Ectodermal cell (in vitro differentiated cells): ENCODE results near the gene HERC3.

Experiments used
- H3K27ac ChIP-seq: 2 replicates; pipeline ENCODE4 v1.7.0; 2013; ENCODE audit warnings: mild to moderate bottlenecking, low read depth, low read length; ENCODE audit not compliant: insufficient read depth, poor library complexity, severe bottlenecking
- H3K27me3 ChIP-seq: 2 replicates; pipeline ENCODE4 v1.7.0; 2013; ENCODE audit warnings: mild to moderate bottlenecking, low read length; ENCODE audit not compliant: insufficient read depth, control insufficient read depth, poor library complexity, severe bottlenecking
- H3K36me3 ChIP-seq: one replicate; pipeline ENCODE4 v1.7.0; 2013; ENCODE audit warnings: low read length; ENCODE audit not compliant: control insufficient read depth, insufficient read depth
- H3K4me1 ChIP-seq: one replicate; pipeline ENCODE4 v1.7.0; 2013; ENCODE audit warnings: low read length; ENCODE audit not compliant: control insufficient read depth, insufficient read depth
- H3K4me3 ChIP-seq: 2 replicates; pipeline ENCODE4 v1.7.0; 2013; ENCODE audit warnings: low read depth, low read length, control low read depth; ENCODE audit not compliant: insufficient read depth
- H3K9me3 ChIP-seq: 2 replicates; pipeline ENCODE4 v1.7.0; 2013; ENCODE audit warnings: mild to moderate bottlenecking, low read length, moderate library complexity; ENCODE audit not compliant: control insufficient read depth
- WGBS, 2 experiments: methylation state at CpG; one replicate each; pipeline ENCODE4 v1.1.7; 2013; ENCODE audit warnings: missing lambda C conversion rate in 2 of 2; 5-methylcytosine and 5-hydroxymethylcytosine counted together

Gene HERC3

GRCh38 chr4:88623097-88623496 lies 30.8 kb downstream of the HERC3 start:
- Histone ChIP-seq H3K27ac (no peak overlapping the region), H3K27me3 (no peaks in the 10 kb centered on the region), H3K4me3 (no peak overlapping the region), H3K9me3 (no peaks in the 10 kb centered on the region), H3K36me3 (no peaks in the 10 kb centered on the region), H3K4me1 (no peaks in the 10 kb centered on the region)
- WGBS, 2 experiments = 84 to 94% methylated on average over 3 of the region's 3 CpGs

GRCh38 chr4:88628746-88629145 lies 36.5 kb downstream of the HERC3 start:
- no peaks in the 10 kb centered on the region for H3K27me3 ChIP-seq
- no peaks in the 10 kb centered on the region for H3K4me1 ChIP-seq
- H3K4me3 ChIP-seq = no peak overlapping the region
- 93 to 94% methylated on average over 7 to 8 of the region's 8 CpGs for WGBS, 2 experiments
- H3K36me3 ChIP-seq = no peaks in the 10 kb centered on the region
- no peaks in the 10 kb centered on the region for H3K9me3 ChIP-seq
- no peak overlapping the region for H3K27ac ChIP-seq

DNA sequence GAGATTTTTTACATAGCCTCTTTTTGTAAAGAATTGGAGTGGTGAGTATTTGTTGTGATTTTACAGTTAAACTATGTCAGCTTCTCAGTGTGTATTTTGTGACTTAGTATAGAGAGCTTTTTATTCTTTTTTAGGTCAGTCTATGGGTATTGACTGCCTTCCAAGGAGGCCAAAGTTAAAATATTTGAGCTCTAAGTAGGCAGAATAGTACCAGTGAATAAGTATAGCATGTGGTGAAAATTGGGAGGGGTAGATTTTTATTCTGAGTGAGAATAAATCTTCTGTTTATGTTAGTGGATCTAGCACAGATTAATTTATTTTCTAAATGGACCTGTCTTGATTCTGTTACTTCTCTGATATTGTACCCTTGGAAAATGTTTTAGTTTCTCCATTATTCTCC lies 37.5 kb downstream of the HERC3 start:
- Histone ChIP-seq H3K36me3 (no peaks in the 10 kb centered on the region), H3K4me1 (no peaks in the 10 kb centered on the region), H3K27ac (no peak overlapping the region), H3K9me3 (no peaks in the 10 kb centered on the region), H3K27me3 (no peaks in the 10 kb centered on the region), H3K4me3 (no peak overlapping the region)

- Histone ChIP-seq H3K36me3 (no peaks in the 10 kb centered on the region), H3K9me3 (no peaks in the 10 kb centered on the region), H3K27me3 (no peaks in the 10 kb centered on the region), H3K4me3 (no peak overlapping the region), H3K27ac (no peak overlapping the region), H3K4me1 (no peaks in the 10 kb centered on the region)
- 80 to 100% methylated on average over 1 to 2 of the region's 2 CpGs for WGBS, 2 experiments
Measured at GRCh38 chr4:88630756-88631155, 38.5 kb downstream of the HERC3 start.

DNA sequence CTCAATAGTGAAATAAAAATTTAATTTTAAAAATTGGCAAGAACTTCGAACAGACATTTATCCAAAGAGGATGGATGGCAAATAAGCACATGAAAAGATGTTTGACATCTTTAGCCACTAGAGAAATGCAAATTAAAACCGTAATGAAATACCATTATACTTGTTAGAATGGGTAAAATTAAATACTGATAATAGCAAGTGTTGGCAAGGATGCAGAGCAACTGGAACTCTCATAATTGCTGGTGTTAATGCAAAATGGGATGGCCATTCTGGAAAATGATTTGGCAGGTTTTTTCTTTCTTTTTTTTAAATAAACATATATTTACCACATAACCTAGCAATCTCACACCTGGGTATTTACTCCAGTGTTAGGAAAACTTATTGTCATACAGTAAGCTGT lies 51.7 kb downstream of the HERC3 start:
- WGBS, 2 experiments = 86 to 90% methylated on average over 1 to 2 of the region's 2 CpGs
- peaks cover 3% of the 10 kb centered on the region for H3K9me3 ChIP-seq
- no peaks in the 10 kb centered on the region for H3K4me1 ChIP-seq
- H3K36me3 ChIP-seq = no peaks in the 10 kb centered on the region
- H3K27me3 ChIP-seq = no peaks in the 10 kb centered on the region
- no peak overlapping the region for H3K4me3 ChIP-seq
- no peak overlapping the region for H3K27ac ChIP-seq

DNA sequence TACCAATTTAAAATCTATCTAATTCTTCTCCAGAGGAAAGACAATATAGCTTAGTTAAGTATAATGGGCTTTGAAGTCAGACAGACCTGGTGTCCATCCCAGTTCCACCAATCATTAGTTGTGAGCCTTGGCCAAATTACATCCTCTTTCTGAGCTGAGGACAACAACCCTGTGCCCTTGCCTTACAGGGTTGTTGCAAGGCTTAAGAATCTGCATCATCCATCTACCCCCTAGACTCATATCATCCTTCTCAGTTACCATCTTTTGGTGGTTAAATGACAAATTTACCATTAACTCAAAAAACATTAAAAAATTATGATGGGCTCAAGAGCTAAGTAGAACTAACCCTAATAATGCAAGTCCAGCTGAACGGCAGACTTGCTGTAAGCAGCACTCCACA lies 53.7 kb downstream of the HERC3 start:
- H3K27me3 ChIP-seq = no peaks in the 10 kb centered on the region
- no peak overlapping the region for H3K27ac ChIP-seq
- H3K4me3 ChIP-seq = no peak overlapping the region
- H3K4me1 ChIP-seq = no peaks in the 10 kb centered on the region
- peaks cover 3% of the 10 kb centered on the region for H3K9me3 ChIP-seq
- no peaks in the 10 kb centered on the region for H3K36me3 ChIP-seq
- 90 to 97% methylated on average over 1 of the region's 1 CpG for WGBS, 2 experiments

DNA sequence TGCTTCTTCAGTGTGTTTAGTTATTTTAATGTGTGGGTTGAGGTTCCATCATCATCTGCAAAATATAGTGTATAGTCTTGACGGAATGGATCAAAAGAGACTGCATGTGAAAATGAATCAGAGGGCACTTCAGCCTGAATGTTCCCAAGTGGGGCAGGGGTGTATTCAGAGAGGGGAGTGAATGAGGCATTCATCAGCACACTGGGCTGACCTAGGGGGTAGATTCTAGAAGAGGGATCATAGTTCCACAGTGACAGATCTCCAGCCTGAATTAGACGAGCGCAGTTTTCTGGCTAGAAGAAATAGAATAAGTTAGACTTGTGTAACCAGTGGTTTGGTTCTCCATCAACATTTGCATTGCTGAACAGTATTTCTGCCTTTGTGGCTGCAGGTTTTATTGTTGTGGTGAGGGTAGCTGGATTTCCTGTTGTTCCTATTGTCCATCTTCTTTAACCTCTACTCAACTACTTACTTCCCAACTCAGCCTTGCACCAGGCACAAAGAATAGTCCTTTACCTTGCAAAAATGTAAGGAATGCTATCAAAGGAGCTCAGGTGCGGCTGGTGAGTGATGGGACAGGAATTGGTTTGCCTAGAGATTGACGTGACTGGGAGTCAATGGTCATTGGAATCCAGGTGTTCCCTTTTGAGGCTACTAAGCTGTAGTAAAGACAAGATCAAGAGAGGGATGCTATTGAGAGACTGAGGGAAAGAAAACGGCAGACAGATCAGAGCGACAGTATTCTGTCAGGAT lies 54.4 kb downstream of the HERC3 start:
- H3K4me1 ChIP-seq = no peaks in the 10 kb centered on the region
- no peak overlapping the region for H3K4me3 ChIP-seq
- H3K36me3 ChIP-seq = no peaks in the 10 kb centered on the region
- H3K9me3 ChIP-seq = peaks cover 3% of the 10 kb centered on the region
- WGBS, 2 experiments = 86 to 89% methylated on average over 7 of the region's 7 CpGs
- no peaks in the 10 kb centered on the region for H3K27me3 ChIP-seq
- H3K27ac ChIP-seq = no peak overlapping the region

GRCh38 chr4:88649716-88650115 lies 57.4 kb downstream of the HERC3 start:
- Histone ChIP-seq H3K4me1 (no peaks in the 10 kb centered on the region), H3K27ac (no peak overlapping the region), H3K9me3 (no peaks in the 10 kb centered on the region), H3K27me3 (no peaks in the 10 kb centered on the region), H3K36me3 (no peaks in the 10 kb centered on the region), H3K4me3 (no peak overlapping the region)
- WGBS, 2 experiments = 77 to 88% methylated on average over 3 of the region's 3 CpGs

GRCh38 chr4:88653371-88653946 lies 61.2 kb downstream of the HERC3 start:
- Histone ChIP-seq H3K36me3 (no peaks in the 10 kb centered on the region), H3K9me3 (no peaks in the 10 kb centered on the region), H3K27me3 (no peaks in the 10 kb centered on the region), H3K4me1 (no peaks in the 10 kb centered on the region), H3K4me3 (no peak overlapping the region), H3K27ac (no peak overlapping the region)
- 87 to 89% methylated on average over 4 of the region's 4 CpGs for WGBS, 2 experiments

DNA sequence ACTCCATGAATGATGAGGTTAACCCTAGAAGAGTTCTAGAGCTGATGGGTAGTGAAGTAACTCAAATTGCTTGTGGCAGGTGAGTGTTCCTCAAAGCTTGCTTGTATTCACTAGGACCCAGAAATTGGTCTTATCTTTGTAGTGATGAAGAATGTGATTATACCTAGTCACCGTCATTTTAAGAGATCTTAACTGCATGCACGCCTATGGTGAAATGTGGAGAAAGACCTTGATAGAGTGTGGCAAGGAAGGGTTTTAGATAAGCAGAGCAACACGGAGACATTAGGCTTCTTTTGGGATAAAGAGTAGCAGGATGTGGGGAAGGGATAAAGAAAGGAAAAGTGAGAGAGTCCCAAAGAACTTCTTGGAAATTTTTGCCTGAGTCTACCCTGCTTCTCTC lies 62.9 kb downstream of the HERC3 start:
- no peaks in the 10 kb centered on the region for H3K4me1 ChIP-seq
- no peak overlapping the region for H3K4me3 ChIP-seq
- H3K9me3 ChIP-seq = no peaks in the 10 kb centered on the region
- H3K27ac ChIP-seq = no peak overlapping the region
- H3K36me3 ChIP-seq = no peaks in the 10 kb centered on the region
- 90 to 93% methylated on average over 3 of the region's 3 CpGs for WGBS, 2 experiments
- no peaks in the 10 kb centered on the region for H3K27me3 ChIP-seq
